ENCODE results near the gene FSTL4.

The FSTL4 gene

DNA sequence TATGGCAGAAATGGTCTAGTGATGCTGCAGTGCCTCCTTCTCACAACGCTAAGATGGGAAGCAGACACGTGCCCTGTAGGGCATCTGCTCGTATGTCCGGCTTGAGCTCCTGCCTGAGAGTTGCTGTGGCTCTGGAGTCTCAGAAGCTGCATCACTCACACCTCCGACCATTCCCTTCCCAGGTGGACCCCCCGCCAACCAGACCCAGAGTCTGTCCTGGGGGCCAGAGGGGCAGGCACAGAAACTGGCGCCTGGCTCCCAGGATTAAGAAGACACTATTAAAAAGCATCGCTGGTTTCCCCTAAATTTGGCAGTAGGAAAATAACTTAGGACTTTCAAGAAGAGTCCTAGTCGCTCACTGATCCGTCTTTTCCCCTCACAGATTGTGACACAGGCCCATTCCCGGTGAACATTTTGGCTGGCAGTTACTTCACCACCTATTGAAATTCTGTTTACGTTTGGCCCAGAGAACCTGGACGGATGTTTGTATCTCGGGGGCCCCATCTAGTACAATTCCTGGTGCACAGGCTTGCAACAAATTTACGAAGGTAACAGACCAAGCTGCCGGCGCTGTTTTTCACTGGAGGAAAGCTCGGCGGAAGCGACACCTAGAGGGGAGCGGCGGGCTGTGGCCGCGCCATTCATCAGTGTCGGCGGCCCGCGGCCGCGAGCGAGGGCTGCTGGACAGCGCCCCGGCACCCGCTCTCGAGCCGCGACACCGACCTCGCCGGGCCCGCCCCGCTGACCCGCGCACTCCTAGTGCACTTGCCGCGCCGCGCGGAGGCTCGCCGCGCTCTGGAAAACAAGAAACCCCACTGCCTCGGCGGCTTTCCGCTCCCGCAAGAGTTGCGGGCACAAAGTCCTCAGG lies 1.6 kb downstream of the FSTL4 start:
- DNase-seq (ENCODE audit: low spot score): peak; percentile 30

DNA sequence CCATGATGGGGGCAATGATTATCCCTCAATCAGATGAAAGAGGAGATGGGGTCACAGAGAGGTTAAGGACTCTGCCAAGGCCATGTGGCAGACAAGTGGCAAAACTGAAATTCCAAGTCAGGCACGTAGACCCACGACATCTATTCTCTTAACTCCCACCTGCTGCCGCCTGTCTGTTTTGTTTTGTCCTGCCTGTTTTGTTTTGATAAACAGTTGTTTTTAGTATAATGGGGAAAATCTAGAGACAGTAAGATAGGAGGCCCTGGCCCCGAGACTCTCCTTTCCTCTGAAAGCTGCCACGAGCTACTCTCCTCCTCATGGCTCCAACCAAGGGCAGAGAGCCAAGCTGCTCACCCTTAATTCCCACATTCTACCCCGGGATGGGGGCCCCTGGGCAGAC lies 4.9 kb downstream of the FSTL4 start:
- DNase-seq (ENCODE audit: low spot score): no peak

DNA sequence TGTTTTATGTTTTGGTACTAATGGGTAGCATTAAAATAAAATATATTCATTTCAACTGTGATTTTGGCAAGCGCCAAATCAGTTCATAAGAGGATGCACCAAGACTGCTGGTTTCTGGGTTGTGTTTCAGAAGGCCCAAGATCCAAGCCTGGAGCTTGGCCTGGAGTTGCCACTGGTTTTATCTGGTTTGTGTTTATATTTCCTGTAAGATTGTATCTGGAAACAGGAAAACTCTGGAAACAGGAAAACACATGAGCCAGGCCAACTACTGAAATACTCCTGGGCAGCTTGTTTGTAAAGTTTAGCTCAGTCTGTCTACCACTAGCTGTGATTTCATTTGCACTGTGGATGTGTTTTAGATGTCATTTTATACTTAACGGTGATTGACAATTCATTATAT lies 5.5 kb downstream of the FSTL4 start:
- no peak for DNase-seq (ENCODE audit: low spot score)

DNA sequence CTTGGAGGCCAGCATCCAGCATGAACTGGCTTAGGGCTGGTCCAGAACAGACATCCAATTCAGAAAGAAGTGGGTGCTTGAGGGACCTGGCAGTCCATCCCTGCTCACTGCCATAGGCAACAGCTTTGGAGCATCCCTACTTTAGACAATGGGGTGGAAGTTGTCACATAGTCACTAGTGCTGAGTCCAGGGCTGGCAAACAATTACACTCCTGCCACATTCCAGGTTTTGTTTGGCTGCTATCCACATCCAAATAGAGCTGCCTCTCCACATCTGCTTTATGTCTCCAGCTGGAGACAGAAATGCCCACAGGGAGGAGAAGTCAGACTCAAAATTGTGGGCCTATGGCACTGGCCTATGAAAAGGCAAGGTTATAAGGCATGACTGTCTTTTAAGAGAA lies 7.0 kb downstream of the FSTL4 start:
- DNase-seq (ENCODE audit: low spot score): no peak

DNA sequence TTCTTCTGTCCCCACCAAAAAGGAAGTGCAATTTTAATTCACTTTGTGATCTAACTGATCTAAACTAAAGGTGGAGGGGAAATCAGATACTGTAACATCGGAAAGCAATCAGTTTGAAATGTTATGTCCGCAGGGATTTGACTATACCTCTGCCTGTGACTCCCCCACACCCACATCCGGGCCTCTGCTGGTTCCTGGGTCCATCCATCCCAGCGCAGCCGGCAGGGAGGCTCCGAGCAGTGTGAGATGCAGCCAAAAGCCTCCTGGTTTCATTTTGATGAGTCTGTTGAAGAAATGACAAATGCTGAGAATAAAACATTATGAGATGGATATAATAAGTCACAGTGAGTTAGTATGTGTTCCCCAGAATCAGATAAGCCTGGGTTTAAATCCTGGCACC lies 8.6 kb downstream of the FSTL4 start:
- DNase-seq (ENCODE audit: low spot score): no peak

DNA sequence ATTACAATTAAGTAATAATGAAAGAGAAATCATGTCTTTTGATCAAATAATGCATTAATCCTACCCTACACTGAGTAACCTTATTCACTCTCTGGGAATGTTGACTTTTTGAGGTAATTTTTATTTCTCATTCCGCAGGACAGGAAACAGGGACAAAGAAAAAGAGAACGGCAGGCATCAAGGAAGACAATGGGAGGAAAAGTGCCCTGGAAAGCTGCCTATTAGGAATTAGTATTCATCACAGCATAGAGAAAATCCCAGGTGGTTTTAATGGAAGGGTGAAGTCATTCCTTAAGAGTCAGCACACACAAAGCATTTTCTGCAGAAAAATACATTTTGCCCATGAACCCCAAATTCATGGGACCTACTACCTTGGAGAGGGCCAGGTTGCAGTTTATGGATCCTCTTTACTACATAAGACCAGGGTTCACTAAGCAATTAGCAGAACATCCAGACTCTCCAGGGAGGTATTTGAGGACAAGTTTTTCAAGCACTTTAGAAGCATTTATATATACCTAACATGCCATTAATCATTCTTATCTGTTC lies 9.4 kb downstream of the FSTL4 start:
- no peak for DNase-seq (ENCODE audit: low spot score)

DNA sequence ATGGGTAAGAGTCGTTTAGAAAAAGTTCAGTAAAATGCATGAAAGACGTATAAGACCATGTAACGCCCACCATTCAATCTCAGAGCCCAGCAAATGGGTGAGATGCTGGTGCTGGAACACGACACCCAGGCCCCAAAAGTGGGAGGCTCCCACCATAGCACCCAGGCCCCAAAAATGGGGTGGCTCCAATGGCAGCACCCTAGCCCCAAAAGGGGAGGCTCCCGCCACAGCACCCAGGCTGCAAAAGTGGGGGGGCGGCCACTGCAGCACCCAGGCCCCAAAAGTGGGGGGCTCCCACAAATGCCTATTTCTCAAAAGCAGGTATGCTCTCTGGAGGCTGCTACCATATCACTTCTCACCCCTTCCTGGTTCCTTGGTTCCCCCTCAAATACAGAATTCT lies 12.7 kb downstream of the FSTL4 start:
- no peak for DNase-seq (ENCODE audit: low spot score)

DNA sequence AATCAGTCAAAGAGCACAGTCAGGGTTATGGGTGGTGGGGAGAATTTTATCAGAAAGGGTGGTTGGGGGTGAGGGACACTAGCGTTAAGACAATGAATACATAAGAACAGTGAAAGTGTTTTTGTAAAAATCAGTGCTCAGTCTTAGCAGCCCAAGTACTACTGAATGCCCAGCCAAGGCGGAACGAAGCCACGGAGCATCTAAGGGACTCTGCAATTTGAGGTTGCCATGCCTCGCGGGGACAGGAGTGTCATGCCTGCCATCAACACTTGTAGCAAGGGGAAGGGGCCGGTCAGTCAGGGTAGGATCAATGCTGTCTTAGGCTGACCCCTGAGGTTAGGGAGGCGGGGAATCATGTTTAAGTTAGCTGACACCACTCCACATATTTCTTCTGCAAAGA lies 13.3 kb downstream of the FSTL4 start:
- DNase-seq (ENCODE audit: low spot score): no peak

DNA sequence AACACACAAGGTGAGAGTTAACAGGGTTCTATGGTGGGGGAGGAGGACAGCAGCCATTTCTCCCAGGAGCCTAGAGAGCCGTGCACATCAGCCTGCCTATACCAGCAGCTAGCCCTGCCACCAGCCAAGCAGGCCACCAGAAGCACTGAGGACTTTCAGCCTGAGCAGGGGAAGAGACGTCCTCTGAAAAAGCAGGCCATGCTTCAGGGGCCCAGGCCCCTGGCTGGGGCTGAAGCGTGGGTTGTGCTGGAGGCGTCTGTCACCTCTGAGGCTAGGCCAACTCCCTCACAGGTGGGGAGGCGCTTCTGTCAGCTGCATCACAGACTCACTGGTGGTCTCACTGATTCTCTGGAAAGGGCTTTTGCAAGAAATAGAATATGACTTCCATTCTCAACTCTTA lies 16.3 kb downstream of the FSTL4 start:
- DNase-seq (ENCODE audit: low spot score): no peak

DNA sequence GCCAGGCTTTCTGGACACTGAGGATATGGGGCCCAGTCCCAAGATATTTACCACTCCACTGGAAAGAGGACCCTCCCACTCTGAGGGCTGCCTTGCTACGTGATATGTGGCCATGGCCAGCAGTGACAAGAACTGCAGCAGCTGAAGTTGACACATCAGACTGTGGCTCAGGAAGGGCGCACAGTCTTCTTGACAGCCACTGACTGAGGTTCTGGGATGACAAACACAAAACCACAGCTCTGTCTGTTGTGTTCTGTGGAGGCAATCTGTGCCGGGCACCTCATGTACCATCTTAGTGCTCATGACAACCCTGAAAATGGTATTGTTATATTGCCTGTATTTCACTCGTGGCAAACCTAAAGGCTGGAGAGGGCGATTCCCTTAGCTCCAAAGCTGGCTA lies 16.9 kb downstream of the FSTL4 start:
- DNase-seq (ENCODE audit: low spot score): no peak

DNA sequence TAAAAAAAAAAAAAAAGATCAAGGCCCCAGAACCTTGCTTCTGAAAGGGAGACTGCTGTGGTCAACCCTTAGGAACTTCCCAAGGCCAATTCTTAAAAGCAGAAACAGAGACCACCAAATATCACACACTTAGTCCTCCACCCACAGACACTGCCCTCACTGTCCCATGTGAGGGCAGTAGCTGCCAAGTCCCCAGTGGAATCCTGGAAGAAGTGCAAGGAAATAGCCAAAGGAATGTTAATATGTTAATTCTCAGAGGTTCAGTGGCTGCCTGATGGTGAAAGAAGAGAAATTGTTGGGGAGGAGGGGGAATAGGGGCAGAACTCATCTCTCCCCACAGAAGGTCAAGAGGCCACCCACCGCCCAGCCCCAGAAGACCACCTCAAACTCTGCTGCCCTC lies 23.1 kb downstream of the FSTL4 start:
- no peak for DNase-seq (ENCODE audit: low spot score)

DNA sequence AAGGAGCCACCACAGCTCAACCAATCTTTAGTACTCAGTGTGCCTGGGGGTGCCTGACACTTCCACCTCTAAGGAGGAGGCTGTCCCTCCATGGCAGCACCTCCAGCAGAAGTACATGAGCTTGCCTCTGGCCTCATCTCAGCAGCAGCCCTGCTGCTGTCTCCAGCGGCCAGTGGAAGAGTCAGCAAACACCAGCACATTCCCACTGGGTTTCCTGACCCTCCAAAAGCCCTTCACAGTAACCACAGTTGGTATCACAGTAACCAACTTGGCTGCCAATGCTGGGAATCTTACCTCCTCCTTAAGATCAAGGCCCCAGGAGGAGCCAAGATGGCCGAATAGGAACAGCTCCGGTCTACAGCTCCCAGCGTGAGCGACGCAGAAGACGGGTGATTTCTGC lies 29.4 kb downstream of the FSTL4 start:
- DNase-seq (ENCODE audit: low spot score): no peak

DNA sequence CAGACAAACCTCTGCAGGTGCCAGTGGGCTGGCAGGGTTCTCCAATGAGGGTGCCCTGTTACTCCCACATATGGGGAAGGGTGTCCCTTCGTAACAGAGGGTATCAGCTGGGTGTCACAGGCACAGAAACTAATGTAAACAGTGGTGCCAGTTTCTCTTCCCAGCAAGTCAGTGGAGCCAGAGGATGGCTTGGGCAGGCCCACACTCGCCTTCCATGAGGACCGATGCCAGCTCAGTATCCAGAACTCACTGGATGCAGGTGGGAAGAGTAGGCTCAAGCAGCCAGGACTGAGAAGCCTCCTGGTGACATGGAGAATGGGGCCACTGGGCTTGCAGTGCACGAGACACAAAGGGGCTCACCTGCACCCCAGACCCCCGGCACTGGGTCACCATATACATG lies 30.4 kb downstream of the FSTL4 start:
- no peak for DNase-seq (ENCODE audit: low spot score)

DNA sequence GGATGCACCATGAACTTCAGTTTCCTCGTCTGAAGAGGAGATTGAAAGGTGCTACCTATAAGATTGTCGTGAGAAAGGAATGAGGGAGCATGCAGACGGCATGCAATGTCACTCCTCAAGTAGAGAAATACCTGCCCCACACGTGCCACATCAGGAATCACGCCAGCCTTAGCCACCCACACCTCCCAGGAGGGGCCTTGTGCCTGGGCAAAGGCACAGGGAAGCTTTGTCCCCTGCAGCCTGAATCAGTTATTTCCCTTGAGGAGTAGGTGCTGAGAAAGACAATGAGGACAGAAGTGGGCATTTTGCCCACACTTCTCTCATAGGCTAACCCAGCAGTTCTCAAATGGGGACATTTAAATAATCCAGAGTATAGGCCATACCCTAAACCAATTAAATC lies 31.0 kb downstream of the FSTL4 start:
- DNase-seq (ENCODE audit: low spot score): no peak

DNA sequence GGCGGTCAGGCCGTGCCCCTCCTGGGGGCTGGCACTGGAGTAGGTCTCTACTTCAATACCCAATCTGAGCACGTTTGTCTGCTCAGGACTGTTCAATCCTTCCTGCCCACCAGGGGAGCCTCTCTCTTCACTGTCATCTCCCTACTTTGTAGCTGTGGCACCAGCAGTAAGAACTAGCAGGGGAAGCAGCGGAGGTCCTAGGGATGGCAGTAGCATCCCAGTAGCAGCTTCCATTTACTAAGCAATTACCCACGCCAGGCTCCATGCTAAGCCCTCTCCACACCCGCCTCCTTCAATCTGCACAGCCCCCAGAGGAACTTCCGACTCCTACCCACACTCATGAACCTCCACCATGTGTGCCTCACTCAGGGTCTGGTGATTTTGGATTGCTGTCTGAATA lies 31.7 kb downstream of the FSTL4 start:
- no peak for DNase-seq (ENCODE audit: low spot score)

DNA sequence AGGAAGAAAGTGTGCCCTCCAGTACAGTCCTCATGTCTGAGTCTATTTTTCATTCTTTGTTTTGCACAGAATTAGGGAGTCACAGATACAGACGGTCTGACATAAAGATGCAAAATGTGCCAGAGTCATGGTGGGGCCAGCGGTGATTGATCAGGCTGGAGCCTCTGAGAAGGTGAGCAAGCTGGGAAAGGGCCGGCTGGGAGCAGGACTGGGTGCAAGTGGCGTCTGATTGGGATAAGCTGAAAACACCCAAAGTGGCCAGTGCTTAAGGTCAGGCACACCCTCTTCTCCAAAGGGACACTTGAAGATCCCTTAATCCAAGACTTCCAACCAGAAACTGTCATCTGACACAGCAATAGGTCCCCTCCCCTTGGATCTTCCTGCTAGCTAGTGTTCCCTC lies 32.6 kb downstream of the FSTL4 start:
- no peak for DNase-seq (ENCODE audit: low spot score)

DNA sequence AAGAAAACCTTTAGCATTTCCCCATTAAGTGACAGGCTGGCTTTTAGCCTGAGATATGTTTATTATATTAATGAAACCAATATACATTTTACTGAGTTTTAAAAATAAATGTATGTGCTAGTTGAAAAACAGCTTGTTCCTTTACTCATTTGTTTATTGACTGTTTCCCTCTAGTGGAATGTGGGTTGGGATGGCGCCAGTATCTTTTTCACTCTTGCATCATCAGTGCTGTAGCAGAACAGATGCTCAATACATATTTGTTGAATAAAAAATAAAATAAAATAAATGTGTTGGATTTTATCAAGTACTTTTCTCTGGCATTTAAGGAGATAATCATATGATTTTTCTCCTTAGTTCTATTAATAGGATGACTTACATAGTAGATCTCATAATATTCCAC lies 43.0 kb downstream of the FSTL4 start:
- DNase-seq (ENCODE audit: low spot score): no peak

DNA sequence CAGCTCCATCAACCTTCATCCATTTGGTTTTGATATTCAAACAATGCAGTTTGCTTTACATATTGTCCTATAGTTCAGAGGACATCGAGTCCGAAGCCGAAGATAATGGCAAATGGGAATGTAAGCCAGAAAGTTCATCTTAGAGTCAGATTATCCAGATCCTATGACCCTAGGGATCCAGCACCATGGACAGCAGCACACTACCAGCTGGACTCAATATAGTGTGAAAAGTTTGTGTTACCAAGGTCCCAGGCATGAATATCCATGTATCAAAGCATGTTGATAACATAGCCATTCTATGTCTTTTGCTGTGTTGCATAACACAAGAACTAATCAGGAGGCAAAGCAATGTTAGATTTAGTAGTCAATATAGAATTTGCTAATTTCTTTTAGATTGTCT lies 46.3 kb downstream of the FSTL4 start:
- DNase-seq (ENCODE audit: low spot score): no peak

DNA sequence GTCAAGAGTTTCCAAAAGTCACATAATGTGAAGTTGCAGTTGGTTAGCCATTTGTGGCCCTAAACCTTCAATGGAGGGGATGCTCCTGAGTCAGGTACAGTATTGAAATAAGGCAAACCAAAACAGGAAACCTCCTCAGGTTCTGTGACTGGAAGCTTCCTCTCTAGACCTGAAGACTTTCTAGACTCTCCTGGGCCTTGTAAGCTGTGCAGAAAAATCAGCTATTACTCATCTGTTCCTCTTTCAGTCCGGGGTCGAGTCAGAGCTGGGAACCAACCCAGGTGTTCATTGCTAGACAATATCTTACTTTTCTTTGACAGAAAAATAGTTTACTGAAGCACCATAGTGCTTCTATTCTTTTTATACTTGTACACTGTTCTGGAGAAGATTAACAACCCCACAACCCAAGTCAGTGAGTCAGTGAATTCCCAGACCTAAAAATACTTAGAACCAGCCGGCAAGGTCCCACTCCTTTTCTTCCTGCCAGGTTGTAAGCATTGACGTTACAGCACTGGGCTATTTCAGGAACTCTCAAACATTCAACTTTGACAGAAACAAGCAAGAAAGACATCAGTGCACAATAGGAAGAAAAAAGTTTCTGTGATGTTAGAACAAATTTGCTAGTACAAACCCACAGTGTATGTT lies 47.3 kb downstream of the FSTL4 start:
- DNase-seq (ENCODE audit: low spot score): no peak

DNA sequence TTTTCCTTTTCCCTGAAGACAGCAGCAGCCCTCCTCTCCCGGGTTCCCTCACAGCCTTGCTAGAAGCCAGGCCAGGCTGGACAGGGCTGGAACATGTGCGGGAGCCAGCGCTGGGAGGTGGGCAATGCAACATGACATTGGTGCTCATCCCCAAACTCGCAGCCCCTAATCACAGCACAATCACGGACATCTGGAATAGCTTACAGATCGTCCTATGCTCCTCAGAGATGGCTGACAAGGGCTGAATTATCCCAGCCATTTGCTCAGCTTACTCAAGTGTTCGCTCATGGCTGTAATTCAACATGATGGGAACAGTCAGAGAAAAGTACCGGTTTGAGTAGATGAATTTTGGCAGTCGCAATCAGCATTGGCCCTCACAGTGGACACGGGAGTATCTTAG lies 49.8 kb downstream of the FSTL4 start:
- no peak for DNase-seq (ENCODE audit: low spot score)

DNA sequence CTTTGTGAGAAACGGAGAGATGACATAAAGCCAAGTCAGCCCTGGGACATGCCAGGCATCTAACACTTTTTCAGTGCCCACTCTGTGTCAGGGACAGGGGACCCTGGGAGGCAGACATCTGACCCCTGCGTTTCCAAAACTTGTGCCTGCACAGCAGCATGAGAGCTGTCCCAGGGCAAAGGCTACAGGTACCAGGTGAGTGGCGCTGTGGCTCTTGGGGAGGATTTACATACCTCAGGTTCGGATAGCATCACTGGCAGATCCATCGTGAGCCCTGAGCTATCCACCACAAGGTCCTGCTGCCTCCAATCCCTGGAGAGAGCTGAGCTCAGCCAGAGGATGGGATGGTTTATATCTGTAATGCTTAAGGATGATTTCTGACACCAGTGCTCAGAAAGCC lies 52.4 kb downstream of the FSTL4 start:
- DNase-seq (ENCODE audit: low spot score): no peak

DNA sequence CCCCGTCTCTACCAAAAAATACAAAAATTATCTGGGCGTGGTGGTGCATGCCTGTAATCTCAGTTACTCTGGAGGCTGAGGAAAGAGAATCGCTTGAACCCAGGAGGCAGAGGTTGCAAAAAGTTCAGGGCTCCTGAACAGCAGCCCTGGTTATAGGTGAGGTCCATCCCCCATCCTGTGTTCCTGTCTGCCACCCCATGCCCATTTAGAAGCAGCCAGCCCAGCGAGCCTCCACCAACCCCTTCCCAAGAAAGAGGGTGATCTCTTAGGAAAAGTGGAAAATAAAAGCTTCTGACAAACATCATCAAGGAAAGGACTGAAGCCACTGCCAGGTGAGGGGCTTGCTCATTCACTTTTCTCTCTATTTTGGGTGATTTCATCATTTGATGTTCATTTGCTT lies 55.8 kb downstream of the FSTL4 start:
- no peak for DNase-seq (ENCODE audit: low spot score)

DNA sequence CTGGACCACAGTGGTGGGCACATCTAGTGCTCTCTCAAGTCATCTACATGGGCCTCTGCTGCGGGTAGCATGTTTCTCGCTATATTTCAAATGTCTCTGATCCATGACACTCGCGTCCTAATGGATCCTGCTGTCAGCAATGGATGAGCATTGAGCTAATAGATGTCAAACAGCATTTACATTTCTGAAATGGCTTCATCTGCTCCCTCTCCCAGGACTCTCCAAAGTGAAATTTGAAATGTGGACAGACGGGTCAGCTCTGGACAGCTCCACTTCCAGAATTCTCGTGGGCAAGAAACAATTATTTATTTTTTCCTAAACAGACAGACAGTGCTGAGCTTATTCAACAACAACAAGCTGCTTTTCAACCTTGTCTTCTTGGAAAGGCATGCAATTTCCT lies 58.1 kb downstream of the FSTL4 start:
- no peak for DNase-seq (ENCODE audit: low spot score)

All from globus pallidus (tissue), 1 donor.